ENCODE data around the gene ART4. TPM values are rescaled to one million over a fixed set of nuclear protein-coding genes. Genes with fewer than 3 reads are reported as not detected.

Gene ART4
- total and polyA plus RNA-seq, 12 donors: 0.72 to 3.9 (median 2.7) TPM

DNA sequence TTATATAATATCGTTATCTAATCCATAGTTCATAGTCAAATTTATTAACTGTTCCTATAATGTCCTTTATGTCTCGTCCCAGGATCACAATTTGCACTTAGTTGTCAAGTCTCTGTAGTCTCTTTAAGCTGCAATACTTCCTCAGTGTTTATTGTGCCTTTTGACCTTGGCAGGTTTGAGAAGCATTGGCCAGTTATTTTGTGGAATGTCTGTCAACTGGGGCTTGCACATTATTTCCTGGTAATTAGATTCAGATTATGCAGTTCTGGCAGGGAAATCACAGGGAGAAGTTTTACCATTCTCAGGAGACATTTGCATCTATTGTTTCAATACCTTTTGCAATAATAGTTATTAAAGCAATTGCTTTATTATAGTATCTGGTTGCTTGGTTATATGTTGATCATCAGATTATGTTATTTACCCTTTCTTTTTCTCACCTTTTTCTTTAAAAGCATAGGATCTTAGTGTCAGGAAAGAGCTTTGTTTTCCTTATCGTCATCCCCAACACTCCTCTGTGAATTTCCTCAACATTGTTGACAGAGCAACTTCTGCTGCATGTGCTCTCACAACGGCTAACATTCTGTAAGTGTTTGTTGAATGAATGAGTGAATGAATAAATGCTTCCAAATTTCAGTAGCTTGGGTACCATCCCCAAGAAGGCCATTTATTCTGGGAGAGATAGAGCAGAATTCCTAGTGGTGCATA lies 3.7 kb upstream of the ART4 start:
- intact Hi-C loops (cut with DNase I): loop anchor here in 9 of 10 donors (2.0 to 10.0 kb wide), 13 partner anchors 38 to 428 kb away; partner anchors contain the start of genes RERG (in 4 of the 9) and MGP (in 3 of the 9)
- no peaks in the 10 kb centered on the region for H3K27me3 ChIP-seq
- no peak overlapping the region for H3K4me3 ChIP-seq
- DNase-seq (no peak), ATAC-seq (no peak)
- peaks cover 7 to 59% (median 40%) of the 10 kb centered on the region in 9 donors for H3K4me1 ChIP-seq
- peak overlapping the region in 7 of 10 donors; percentile 1 to 72 (median 28) for H3K27ac ChIP-seq
- H3K9me3 ChIP-seq: no peaks in the 10 kb centered on the region
- no peaks in the 10 kb centered on the region for H3K36me3 ChIP-seq
- 57 to 73% methylated on average over 4 of the region's 4 CpGs for WGBS, 2 donors
- TF ChIP-seq, protein P1, sequence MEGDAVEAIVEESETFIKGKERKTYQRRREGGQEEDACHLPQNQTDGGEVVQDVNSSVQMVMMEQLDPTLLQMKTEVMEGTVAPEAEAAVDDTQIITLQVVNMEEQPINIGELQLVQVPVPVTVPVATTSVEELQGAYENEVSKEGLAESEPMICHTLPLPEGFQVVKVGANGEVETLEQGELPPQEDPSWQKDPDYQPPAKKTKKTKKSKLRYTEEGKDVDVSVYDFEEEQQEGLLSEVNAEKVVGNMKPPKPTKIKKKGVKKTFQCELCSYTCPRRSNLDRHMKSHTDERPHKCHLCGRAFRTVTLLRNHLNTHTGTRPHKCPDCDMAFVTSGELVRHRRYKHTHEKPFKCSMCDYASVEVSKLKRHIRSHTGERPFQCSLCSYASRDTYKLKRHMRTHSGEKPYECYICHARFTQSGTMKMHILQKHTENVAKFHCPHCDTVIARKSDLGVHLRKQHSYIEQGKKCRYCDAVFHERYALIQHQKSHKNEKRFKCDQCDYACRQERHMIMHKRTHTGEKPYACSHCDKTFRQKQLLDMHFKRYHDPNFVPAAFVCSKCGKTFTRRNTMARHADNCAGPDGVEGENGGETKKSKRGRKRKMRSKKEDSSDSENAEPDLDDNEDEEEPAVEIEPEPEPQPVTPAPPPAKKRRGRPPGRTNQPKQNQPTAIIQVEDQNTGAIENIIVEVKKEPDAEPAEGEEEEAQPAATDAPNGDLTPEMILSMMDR (IDR thresholded peaks at IDR 0.05): no peak

DNA sequence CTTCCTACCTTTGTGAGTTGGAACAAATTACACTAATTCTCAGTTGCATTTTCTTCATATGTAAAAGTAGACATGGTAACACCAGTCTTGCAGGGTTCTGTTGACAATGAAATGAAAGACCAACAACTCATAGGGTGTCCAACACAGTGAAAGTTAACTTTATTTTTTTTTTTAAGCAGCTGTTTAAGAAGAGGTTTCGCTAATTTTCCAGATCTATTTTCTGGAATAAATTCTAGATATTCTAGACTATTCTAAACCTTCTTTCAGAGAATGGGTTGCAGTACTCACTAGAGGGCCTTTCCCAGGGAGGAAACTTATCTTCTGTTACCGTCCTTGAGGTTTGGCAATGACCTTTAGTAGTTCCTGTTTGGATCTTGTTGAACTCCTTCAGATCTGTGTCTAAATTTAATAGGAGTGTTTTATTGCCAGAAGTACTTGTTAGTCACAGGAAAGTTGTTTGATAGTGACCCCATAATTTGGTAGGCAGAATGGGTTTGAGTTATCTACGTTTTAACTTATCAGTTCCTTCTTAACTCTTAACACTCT lies 2.8 kb upstream of the ART4 start:
- peak in 6 of 8 donors; percentile 13 to 62 (median 34) for ATAC-seq
- intact Hi-C loops (cut with DNase I): loop anchor here in 9 of 10 donors (2.0 to 10.0 kb wide), 13 partner anchors 39 to 429 kb away; partner anchors contain the start of genes RERG (in 4 of the 9) and MGP (in 3 of the 9)

GRCh38 chr12:14845350-14845750 lies 2.0 kb upstream of the ART4 start:
- no peaks in the 10 kb centered on the region for H3K36me3 ChIP-seq
- TF ChIP-seq, protein P1 (IDR thresholded peaks at IDR 0.05): peak; percentile 49 to 82 (median 72)
- WGBS, 2 donors: 8 to 18% methylated on average over 3 of the region's 3 CpGs
- H3K4me3 ChIP-seq: no peak overlapping the region
- H3K9me3 ChIP-seq: no peaks in the 10 kb centered on the region
- peak overlapping the region in 8 of 10 donors; percentile 1 to 72 (median 43) for H3K27ac ChIP-seq
- peak in 1 of 2 donors; percentile 66 for DNase-seq
- intact Hi-C loops (cut with DNase I): loop anchor here in 9 of 10 donors (1.0 to 10.0 kb wide), 14 partner anchors 42 to 429 kb away; partner anchors contain the start of genes RERG (in 5 of the 9) and MGP (in 2 of the 9)
- peak in 7 of 8 donors; percentile 38 to 68 (median 54) for ATAC-seq
- no peaks in the 10 kb centered on the region for H3K27me3 ChIP-seq
- peaks cover 7 to 76% (median 50%) of the 10 kb centered on the region in 9 donors for H3K4me1 ChIP-seq

More for the DNA sequence above, 2.8 kb upstream of the ART4 start:
- Histone ChIP-seq H3K4me3 (no peak overlapping the region), H3K27ac (peak overlapping the region; percentile 1 to 72 (median 36)), H3K36me3 (no peaks in the 10 kb centered on the region), H3K9me3 (no peaks in the 10 kb centered on the region), H3K27me3 (no peaks in the 10 kb centered on the region), H3K4me1 (peaks cover 7 to 68% (median 48%) of the 10 kb centered on the region in 9 donors)
- DNase-seq: no peak
- TF ChIP-seq, protein P1 (IDR thresholded peaks at IDR 0.05): peak in 4 of 9 donors; percentile 16 to 30 (median 22)
- 26 to 36% methylated on average over 3 of the region's 3 CpGs for WGBS, 2 donors

DNA sequence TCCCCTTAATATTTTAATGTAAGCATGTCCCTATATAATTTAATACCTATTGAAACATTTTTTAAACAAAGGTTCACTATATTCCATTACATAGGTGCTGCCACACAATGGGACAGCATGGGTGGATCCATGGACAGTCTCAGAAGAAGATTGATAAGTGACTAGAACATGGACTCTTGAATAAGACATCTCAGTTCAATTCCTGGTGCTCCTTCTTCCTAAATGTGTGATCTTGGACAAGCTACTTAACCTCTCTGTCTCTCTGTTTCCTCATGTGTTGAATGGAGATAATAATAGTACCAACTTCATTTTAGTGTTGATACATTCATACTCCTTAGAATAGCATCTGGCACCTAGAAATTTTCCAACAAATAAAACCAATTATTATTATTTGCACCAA lies 1.1 kb upstream of the ART4 start:
- peak overlapping the region in 3 of 10 donors; percentile 11 to 82 (median 78) for H3K27ac ChIP-seq
- DNase-seq (no peak), ATAC-seq (no peak)
- no peak overlapping the region for H3K4me3 ChIP-seq
- intact Hi-C loops (cut with DNase I): loop anchor here in 7 of 10 donors (2.0 to 10.0 kb wide), 9 partner anchors 42 to 430 kb away; partner anchors contain the start of genes RERG (in 3 of the 7), C12orf60 (in 2 of the 7), WBP11 (in 2 of the 7) and MGP (in 1 of the 7)
- H3K27me3 ChIP-seq: no peaks in the 10 kb centered on the region
- peaks cover 7 to 76% (median 50%) of the 10 kb centered on the region in 9 donors for H3K4me1 ChIP-seq
- no peaks in the 10 kb centered on the region for H3K9me3 ChIP-seq
- TF ChIP-seq, protein P1 (IDR thresholded peaks at IDR 0.05): no peak
- no peaks in the 10 kb centered on the region for H3K36me3 ChIP-seq

Data from heart right ventricle (tissue), 16 donors.